Keratinocyte (primary cell): ENCODE data around the gene ETV1. TPM values are rescaled to one million over a fixed set of nuclear protein-coding genes. Genes with fewer than 3 reads are reported as not detected.
A peak's percentile ranks its signal among the peaks of the same experiment; 100 is the strongest.

Source experiments
- DNase-seq: peaks from one replicate; pipeline ENCODE4 v3.0.0-alpha.2; 2011; ENCODE audit warnings: low read depth, missing footprints, low spot score
- FAIRE-seq: peaks from 2 replicates; lab custom pipeline; 2011; peaks lifted over from hg19 to GRCh38; lab: Jason Lieb, UNC
- H2AFZ ChIP-seq: 2 replicates; pipeline ENCODE4 v1.6.0; 2012; ENCODE audit warnings: low read length, control low read depth, inconsistent platforms; ENCODE audit not compliant: control insufficient read depth
- H3K27ac ChIP-seq: 2 replicates; pipeline ENCODE4 v1.5.1; 2011; ENCODE audit warnings: low read length; ENCODE audit not compliant: control insufficient read depth, insufficient read depth
- H3K27me3 ChIP-seq: 3 replicates; pipeline ENCODE4 v1.6.0; 2011; ENCODE audit warnings: low read length; ENCODE audit not compliant: control insufficient read depth, insufficient read depth; ENCODE audit errors: extremely low read depth
- H3K36me3 ChIP-seq, 2 experiments: 2 replicates in 1 of 2; 3 replicates in 1 of 2; pipeline ENCODE4 v1.5.1; 2011; ENCODE audit warnings: low read length in 2 of 2, mild to moderate bottlenecking in 1 of 2; ENCODE audit not compliant: control insufficient read depth in 2 of 2, insufficient read depth in 2 of 2; ENCODE audit errors: extremely low read depth in 1 of 2
- H3K4me1 ChIP-seq: 3 replicates; pipeline ENCODE4 v1.5.1; 2011; ENCODE audit warnings: low read length; ENCODE audit not compliant: control insufficient read depth, insufficient read depth; ENCODE audit errors: extremely low read depth
- H3K4me2 ChIP-seq: 3 replicates; pipeline ENCODE4 v1.6.0; 2011; ENCODE audit warnings: low read depth, low read length; ENCODE audit not compliant: control insufficient read depth, insufficient read depth; ENCODE audit errors: extremely low read depth
- H3K4me3 ChIP-seq, 3 experiments: fragments of 200-600 bp in 1 of 3; sonication (generic) in 1 of 3; 2 replicates in 2 of 3; 3 replicates in 1 of 3; pipeline ENCODE4 v1.5.1; 2011 to 2016; ENCODE audit warnings: low read length in 3 of 3, mild to moderate bottlenecking in 3 of 3, control low read depth in 2 of 3, inconsistent platforms in 1 of 3, low read depth in 1 of 3, mixed read lengths in 1 of 3, mixed run types in 1 of 3, moderate library complexity in 1 of 3; ENCODE audit not compliant: control insufficient read depth in 2 of 3, insufficient read depth in 2 of 3; ENCODE audit errors: extremely low read depth in 1 of 3
- H3K79me2 ChIP-seq: 2 replicates; pipeline ENCODE4 v1.6.0; 2012; ENCODE audit warnings: low read length; ENCODE audit not compliant: control insufficient read depth, insufficient read depth
- H3K9ac ChIP-seq: 3 replicates; pipeline ENCODE4 v1.6.0; 2011; ENCODE audit warnings: low read length; ENCODE audit not compliant: control insufficient read depth, insufficient read depth; ENCODE audit errors: extremely low read depth
- H3K9me1 ChIP-seq: 3 replicates; pipeline ENCODE4 v1.6.0; 2011; ENCODE audit warnings: low read length; ENCODE audit not compliant: control insufficient read depth, insufficient read depth; ENCODE audit errors: extremely low read depth
- H3K9me3 ChIP-seq: 2 replicates; pipeline ENCODE4 v1.5.1; 2012; ENCODE audit warnings: low read depth, low read length; ENCODE audit not compliant: control insufficient read depth
- H4K20me1 ChIP-seq: 3 replicates; pipeline ENCODE4 v1.6.0; 2011; ENCODE audit warnings: low read length; ENCODE audit not compliant: control insufficient read depth, insufficient read depth; ENCODE audit errors: extremely low read depth
- CTCF ChIP-seq, 3 experiments: IDR thresholded peaks in 1 of 3; conservative IDR thresholded peaks in 1 of 3; optimal IDR thresholded peaks in 1 of 3; 2 replicates in 2 of 3; 3 replicates in 1 of 3; pipeline versions ENCODE3 to v1.5.1; 2011; ENCODE audit warnings: low read length in 3 of 3, mild to moderate bottlenecking in 3 of 3, moderate library complexity in 2 of 3, control low read depth in 1 of 3, inconsistent platforms in 1 of 3; ENCODE audit not compliant: insufficient read depth in 2 of 3; ENCODE audit errors: extremely low read depth in 1 of 3
- EZH2 ChIP-seq: IDR thresholded peaks from one replicate; pipeline ENCODE4 v1.6.1; 2012; ENCODE audit warnings: inconsistent platforms, mild to moderate bottlenecking, low read length, moderate library complexity
- dilution Hi-C: fragments of 300-500 bp; cut with MboI; formaldehyde crosslinking; loops from one replicate; pipeline ENCODE4 v1.7.0; 2020; ENCODE audit warnings: low sequenced_read_pairs; ENCODE audit not compliant: extremely low pct_ligation_motif_present
- polyA plus RNA-seq, 5 experiments: library from polyadenylated mRNA; depleted of rRNA in 3 of 5; stranded (reverse) in 3 of 5; stranded (forward) in 1 of 5; unstranded in 1 of 5; fragments of >200 nt; gene quantifications; 1 replicate in 1 of 5; 2 replicates in 3 of 5; 3 replicates in 1 of 5; pipeline versions ENCODE4 v1.2.1 to v1.2.3, GENCODE V29; 2011 to 2012; ENCODE audit warnings: missing spikeins in 2 of 5, low read depth in 1 of 5, low replicate concordance in 1 of 5

The ETV1 gene
- polyA plus RNA-seq, 1 donor (not counting 4 experiments of a cell fraction or from before 2014, with no cell fraction given): 5.0 TPM

- Histone ChIP-seq H3K27me3 (no peaks in the 10 kb centered on the region), H4K20me1 (no peaks in the 10 kb centered on the region), H3K9me1 (no peaks in the 10 kb centered on the region), H3K79me2 (no peaks in the 10 kb centered on the region), H3K9me3 (no peaks in the 10 kb centered on the region), H3K27ac (peak overlapping the region; percentile 38), H2AFZ (no peak overlapping the region), H3K36me3 (no peaks in the 10 kb centered on the region), H3K4me3 (no peak overlapping the region), H3K9ac (no peak overlapping the region), H3K4me1 (peaks cover 32% of the 10 kb centered on the region), H3K4me2 (peak overlapping the region; percentile 62)
- DNase-seq: peak; percentile 79
- no peak for TF ChIP-seq CTCF (optimal IDR thresholded peaks at IDR 0.05 in 1 of 3, IDR thresholded peaks at IDR 0.05 in 1 of 3, conservative IDR thresholded peaks at IDR 0.05 in 1 of 3; ENCODE audit: extremely low read depth in 1 of 3, insufficient read depth in 2 of 3, low read length in 3 of 3)
- no peak for TF ChIP-seq EZH2
- FAIRE-seq: peak; percentile 99
- dilution Hi-C loops: no loop called here
Observed at GRCh38 chr7:13850185-13850752, 139.2 kb downstream of the ETV1 start.

GRCh38 chr7:13849163-13849892, 140.1 kb downstream of the ETV1 start:
- Histone ChIP-seq H3K36me3 (no peaks in the 10 kb centered on the region), H3K79me2 (no peaks in the 10 kb centered on the region), H2AFZ (no peak overlapping the region), H3K27me3 (no peaks in the 10 kb centered on the region), H3K4me3 (no peak overlapping the region), H3K9me3 (no peaks in the 10 kb centered on the region), H3K9ac (no peak overlapping the region), H4K20me1 (no peaks in the 10 kb centered on the region), H3K9me1 (no peaks in the 10 kb centered on the region), H3K4me1 (peaks cover 32% of the 10 kb centered on the region), H3K27ac (peak overlapping the region; percentile 38), H3K4me2 (peak overlapping the region; percentile 62)
- dilution Hi-C loops: no loop called here
- FAIRE-seq (no peak), DNase-seq (no peak)
- TF ChIP-seq EZH2 (no peak), CTCF (optimal IDR thresholded peaks at IDR 0.05 in 1 of 3, IDR thresholded peaks at IDR 0.05 in 1 of 3, conservative IDR thresholded peaks at IDR 0.05 in 1 of 3; ENCODE audit: extremely low read depth in 1 of 3, insufficient read depth in 2 of 3, low read length in 3 of 3) (no peak)
